Measurements from ENCODE around the gene WIPI1.

GRCh38 chr17:68427575-68427974 lies 29.7 kb downstream of the WIPI1 start:
- TF ChIP-seq POLR2AphosphoS5 (IDR thresholded peaks at IDR 0.05), result no peak
- TF ChIP-seq CTCF (IDR thresholded peaks at IDR 0.05), result no peak
- TF ChIP-seq POLR2A (IDR thresholded peaks at IDR 0.05), result no peak

Measured in prostate gland (tissue), 2 donors.